Measurements from ENCODE around the gene MVB12B. TPM values are rescaled to one million over a fixed set of nuclear protein-coding genes. Genes with fewer than 3 reads are reported as not detected.
"Not testable (repeated sequence)": the region's sequence is repeated elsewhere in the genome, so short reads cannot be mapped to it uniquely, and the experiment has no call there.

Gene MVB12B, protein sequence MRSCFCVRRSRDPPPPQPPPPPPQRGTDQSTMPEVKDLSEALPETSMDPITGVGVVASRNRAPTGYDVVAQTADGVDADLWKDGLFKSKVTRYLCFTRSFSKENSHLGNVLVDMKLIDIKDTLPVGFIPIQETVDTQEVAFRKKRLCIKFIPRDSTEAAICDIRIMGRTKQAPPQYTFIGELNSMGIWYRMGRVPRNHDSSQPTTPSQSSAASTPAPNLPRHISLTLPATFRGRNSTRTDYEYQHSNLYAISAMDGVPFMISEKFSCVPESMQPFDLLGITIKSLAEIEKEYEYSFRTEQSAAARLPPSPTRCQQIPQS
- total RNA-seq (2014; rRNA removed; shearing (Covaris generic)): 4.1 and 6.1 TPM in 2 replicates

DNA sequence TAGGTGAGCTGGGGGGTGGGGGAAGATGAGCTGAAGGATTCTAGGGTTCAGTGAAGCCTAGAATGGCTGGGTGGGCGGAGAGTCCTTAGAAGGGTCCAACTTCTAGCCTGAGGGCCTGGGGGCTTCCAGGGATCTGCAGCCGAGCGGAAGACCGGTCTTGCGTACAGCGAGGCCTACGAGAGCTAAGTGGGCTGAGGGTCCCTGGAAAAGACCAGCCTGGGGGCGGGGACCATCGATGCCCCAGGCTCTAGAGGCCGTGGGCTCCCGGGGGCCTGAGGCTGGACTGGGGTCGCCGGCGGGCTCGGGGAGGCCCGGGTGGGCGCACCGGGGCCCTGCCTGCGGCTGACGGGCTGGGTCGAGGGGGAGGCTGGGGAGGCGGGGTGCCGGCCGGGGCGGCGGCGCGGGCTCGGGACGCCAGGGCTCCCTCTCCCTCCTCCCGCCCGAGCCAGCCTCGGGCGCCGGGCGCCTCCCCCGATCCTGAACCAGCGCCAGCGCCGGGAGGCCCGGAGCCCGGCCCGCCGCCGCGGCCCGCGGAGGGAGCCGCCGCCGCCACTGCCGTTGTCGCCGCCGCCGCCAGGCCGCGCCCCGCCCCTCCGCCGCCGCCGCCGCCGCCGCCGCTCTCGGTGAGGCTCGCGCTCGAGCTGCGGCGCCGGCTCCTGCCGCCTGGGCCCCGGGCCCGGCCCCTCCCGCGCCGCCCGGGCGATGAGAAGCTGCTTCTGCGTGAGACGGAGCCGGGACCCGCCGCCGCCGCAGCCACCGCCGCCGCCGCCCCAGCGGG is at the start of gene MVB12B:
TSS of gene MVB12B (plus strand) at position 602 of the 778 bp plus-strand sequence. CDS start at position 703, 101 bp downstream.
- DNase-seq (ENCODE audit: low read depth): peak; percentile 67

DNA sequence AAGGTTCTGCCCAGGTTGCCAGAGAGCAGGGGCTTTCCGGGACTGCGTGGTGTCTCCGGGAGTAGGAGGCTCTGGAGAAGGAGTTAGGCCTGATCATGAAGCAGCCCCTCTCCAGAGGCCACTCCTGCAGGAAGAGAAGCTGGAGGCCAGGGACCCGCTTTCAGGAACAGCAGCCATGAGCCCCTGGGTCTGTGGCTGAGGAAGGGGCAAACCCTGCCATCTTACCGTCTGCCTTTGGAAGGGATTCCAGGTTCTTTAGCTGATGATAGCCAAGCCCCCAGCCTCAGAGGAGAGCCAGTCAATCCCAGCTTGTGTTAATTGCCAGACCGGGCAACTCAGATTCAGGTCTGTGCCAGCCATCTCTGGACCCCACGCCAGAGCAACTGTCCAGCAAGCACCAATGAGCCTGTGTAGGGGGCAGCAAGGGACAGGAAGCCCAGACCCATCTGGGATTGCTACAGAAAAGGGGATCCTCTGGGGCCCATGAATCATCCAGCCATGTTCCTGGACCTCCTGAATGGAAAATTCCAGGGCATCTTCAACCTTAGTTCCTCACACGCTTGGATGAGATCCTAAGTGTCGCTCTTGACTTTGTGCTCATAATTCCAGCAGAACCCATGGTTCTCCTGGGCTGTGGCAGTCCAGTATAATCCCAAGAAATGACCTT is 42.7 kb upstream of the MVB12B start:
- no peak for DNase-seq (ENCODE audit: low read depth)

- not testable (repeated sequence) for DNase-seq (ENCODE audit: low read depth)
Observed at GRCh38 chr9:126285652-126286051, 41.0 kb upstream of the MVB12B start.

DNA sequence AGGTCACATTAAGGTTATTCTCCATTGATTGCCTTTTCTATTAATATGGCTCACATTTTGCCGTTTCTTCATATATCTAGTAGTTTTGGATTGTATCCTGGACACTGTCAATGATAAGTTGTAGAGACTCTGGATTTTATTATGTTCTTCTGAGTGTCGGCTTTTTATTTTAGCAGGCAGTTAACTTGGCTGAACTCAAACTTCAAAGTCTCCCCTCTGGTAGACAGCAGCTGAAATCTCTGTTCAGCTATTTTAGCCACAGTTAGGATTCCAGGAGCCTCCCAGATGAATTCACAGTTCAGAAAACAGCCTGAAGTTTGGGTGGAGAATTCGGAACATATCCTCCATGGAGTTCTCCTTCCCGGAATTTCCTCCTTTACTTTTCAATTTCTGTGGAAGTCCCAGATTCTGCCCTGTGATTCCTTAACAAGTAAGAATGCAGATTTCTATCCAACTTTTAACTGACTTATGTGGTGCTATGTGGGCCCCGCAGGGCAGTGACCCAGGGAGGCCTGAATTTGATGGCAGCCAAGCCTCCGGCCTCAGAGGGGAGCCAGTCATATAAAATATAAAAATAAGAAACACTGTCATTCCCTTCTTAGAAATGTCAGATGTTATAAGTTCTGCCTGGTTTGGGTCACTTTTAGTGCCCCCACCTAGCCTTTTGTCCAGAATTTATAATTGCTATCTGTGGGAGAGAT is 39.3 kb upstream of the MVB12B start:
- no peak for DNase-seq (ENCODE audit: low read depth)

DNA sequence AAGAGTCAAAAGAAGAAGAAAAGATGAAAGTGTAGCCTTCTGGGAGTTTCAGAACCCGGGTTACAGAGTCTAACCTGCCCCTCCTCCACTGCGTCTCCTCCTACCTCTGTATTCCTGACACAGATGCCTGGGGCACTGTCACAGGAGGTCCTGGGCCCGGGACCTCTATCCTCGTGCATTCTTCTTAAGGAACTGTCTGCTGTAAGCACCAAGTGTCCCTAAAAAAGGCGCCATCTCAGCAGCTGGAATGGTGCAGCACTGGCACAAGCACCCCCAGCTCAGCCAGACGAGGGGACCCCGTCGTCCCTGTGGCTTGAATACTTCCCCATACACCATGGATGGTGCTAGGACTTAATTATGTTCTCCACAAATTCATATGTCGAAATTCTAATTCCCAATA is 35.8 kb upstream of the MVB12B start:
- DNase-seq (ENCODE audit: low read depth): no peak

DNA sequence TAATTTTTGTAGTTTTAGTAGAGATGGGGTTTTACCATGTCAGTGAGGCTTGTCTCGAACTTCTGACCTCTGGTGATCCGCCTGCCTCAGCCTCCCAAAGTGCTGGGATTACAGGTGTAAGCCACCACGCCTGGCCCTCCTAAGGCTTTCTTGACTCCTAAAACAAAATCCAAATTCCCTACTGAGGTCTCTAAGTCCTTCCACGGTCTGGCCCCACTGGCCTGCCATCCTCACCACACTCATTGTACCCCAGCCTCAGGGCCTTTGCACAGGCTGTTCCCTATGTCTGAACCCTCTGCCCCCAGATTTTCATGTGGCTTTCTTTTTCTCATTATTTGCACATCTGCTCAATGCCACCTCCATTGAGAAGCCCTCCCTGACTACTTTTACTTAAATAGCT is 34.7 kb upstream of the MVB12B start:
- no peak for DNase-seq (ENCODE audit: low read depth)

GRCh38 chr9:126292736-126293521 is 33.7 kb upstream of the MVB12B start:
- no peak for DNase-seq (ENCODE audit: low read depth)

GRCh38 chr9:126293522-126293889 is 33.1 kb upstream of the MVB12B start:
- peak; percentile 34 for DNase-seq (ENCODE audit: low read depth)

DNA sequence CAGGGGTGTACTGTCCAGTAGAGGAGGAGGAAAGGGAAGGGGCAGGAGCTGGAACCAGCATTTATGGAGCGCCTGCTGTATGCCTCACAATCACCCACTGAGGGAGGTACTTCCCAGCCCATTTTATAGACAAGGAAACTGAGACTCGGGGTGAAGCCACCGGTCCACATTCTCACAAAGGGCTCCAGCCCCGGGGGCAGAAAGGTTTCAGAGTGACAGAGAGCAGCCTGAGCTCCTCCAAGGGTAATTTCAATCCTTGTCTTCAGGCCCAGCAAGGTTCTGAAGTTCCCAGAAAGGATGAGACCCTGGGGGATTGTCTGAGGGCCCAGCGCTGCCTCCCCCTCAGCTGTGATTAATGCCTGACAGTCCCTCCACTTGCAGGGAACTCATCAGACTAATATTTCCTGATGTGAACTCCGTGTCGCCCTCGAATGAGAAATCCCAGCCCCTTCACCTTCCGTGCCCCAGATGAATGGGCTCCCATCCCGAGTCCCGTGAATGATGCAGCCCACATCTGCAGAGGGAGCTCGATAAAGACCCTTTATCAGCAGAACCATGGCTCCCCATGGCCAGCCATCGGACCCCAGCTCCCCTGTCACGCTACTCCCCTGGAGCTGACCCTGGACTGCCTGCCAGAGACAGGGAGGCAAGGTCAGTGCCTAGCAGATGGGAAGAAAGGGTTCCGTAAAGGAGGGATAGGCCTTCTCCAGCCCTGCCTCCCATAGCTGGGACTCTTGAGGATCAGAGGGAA is 32.1 kb upstream of the MVB12B start:
- no peak for DNase-seq (ENCODE audit: low read depth)

- no peak for DNase-seq (ENCODE audit: low read depth)
Observed at GRCh38 chr9:126295082-126295477, 31.5 kb upstream of the MVB12B start.

DNA sequence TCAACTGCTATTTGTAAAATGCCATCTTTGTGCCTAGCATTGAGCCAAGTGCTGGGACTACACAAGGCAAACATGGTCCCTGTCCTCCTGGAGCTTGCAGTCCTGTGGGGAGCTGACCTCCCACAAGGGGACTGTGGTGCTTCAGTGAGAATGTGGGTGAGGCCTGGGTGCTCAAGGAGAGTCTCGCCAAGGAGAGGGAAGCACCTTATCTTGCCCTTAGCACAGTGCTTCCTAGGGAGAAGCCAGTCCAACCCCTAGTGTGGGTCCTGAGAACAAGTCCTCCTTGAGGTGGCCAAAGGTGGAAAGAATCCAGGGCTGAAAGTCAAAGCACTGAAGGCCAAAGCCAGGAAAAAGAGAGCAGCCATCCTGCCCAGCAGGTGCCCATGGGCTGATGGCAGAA is 31.1 kb upstream of the MVB12B start:
- DNase-seq (ENCODE audit: low read depth): no peak

- DNase-seq (ENCODE audit: low read depth): peak; percentile 62
Observed at GRCh38 chr9:126295936-126296600, 30.6 kb upstream of the MVB12B start.

DNA sequence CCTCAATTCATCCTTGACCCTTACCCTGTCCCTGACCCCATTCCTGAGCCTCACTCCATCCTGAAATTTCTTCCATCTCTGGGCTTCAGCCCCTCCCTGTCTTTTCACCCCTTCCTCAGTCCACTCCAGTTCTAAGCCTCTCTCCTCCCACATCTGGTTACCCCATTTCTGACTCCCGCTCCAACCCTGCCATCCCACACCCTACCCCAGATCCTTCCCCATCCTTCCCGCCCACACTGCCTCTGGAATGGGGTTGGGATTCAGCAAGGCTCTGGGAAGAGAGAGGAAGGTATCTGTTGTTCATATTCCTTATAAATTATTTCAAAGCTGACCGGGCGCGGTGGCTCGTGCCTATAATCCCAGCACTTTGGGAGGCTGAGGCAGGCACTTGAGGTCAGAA is 29.9 kb upstream of the MVB12B start:
- DNase-seq (ENCODE audit: low read depth): no peak

DNA sequence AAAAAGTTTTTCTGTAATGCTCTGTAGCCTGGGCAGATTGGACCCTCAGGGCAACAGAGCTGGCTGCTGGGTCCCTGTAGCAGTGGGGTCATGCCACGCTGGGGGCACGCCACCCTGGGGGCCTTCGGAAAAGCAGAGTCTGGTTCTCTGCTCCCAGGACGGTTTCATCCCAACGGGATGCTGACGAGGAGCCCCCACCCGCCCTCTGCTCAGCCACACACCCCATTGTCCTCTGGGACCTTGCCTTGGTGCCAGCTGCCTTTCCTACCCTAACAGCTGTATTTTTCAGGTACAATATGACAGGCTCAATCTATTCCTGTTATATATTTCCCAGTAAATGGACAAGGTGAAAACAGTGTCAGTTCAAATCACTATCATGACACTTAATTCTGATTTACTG is 29.0 kb upstream of the MVB12B start:
- DNase-seq (ENCODE audit: low read depth): no peak

GRCh38 chr9:126298063-126298801 is 28.4 kb upstream of the MVB12B start:
- no peak for DNase-seq (ENCODE audit: low read depth)

DNA sequence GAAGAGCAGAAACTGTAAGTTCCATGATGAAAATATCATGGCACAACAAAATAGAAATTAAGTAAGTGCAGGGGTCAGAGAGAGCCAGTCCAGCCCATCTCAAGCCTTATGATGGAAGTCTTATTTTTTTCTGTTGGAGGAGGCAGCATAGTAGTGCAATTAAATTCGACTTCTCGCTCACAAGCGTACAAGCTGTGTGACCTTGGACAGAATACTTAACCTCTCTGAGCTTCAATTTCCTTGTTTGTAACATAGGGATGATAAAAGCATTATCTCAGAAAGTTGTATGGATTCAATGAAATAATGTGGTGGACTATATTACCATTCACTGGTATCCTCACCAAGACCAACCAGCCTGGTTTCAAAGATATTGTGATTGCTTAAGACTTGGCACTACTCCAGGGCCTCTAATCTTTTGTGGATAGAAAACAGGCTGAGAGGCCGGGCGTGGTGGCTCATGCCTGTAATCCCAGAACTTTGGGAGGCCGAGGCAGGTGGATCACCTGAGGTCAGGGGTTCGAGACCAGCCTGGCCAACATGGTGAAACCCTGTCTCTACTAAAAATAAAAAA is 26.8 kb upstream of the MVB12B start:
- DNase-seq (ENCODE audit: low read depth): no peak

DNA sequence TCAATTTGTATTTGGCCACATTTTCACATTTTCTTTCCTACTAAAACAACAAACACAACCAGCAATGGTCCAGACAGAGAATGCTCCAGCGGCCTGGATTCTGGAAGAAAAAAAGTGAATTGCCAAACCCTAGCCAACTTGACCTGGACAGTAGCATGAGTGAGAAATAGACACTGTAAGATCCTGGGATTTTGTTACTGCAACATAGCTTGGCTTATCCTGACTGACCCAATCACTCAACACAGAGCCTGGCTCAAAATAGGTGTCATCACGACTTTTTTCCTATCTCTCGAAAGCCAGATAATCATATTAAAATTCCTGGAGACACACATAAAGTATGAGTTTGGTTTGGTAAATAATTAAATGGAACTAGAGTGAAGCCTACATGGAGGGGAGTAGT is 25.4 kb upstream of the MVB12B start:
- no peak for DNase-seq (ENCODE audit: low read depth)

GRCh38 chr9:126301985-126302603 is 24.5 kb upstream of the MVB12B start:
- peak; percentile 59 for DNase-seq (ENCODE audit: low read depth)

Measured in Daoy (cell line).